B cell (primary cell): ENCODE results near the gene PCDHB3. TPM values are rescaled to one million over a fixed set of nuclear protein-coding genes. Genes with fewer than 3 reads are reported as not detected.

ENCODE experiments used
- ATAC-seq: fragments of 200-7000 bp; cut with Tn5 transposase; one replicate; pipeline ENCODE4 v1.10.0; 2021; ENCODE audit warnings: low read depth, mild to moderate bottlenecking, moderate number of reproducible peaks, moderate library complexity
- CTCF ChIA-PET: fragments of 350-600 bp; sonication (Branson Sonifier 250); formaldehyde crosslinking; loops from one replicate; lab custom pipeline; 2021; ENCODE audit warnings: antibody characterized with exemption, inconsistent platforms; lab: Charles Lee
- POLR2A ChIA-PET: fragments of 350-600 bp; sonication (Branson Sonifier 250); formaldehyde crosslinking; loops from one replicate; lab custom pipeline; 2021; ENCODE audit warnings: antibody characterized with exemption; lab: Charles Lee
- DNase-seq: peaks from one replicate; pipeline ENCODE4 v3.0.0; 2013
- H2AFZ ChIP-seq: 2 replicates; pipeline ENCODE4 v1.6.1; 2012; ENCODE audit warnings: mild to moderate bottlenecking, low read depth, low read length; ENCODE audit not compliant: insufficient read depth, poor library complexity, severe bottlenecking
- H3K27ac ChIP-seq, 2 donors: 1 replicate in 1 of 2; 2 replicates in 1 of 2; pipeline ENCODE4 v1.5.1; 2012 to 2013; ENCODE audit warnings: low read length in 2 of 2, mild to moderate bottlenecking in 2 of 2, moderate library complexity in 1 of 2
- H3K27me3 ChIP-seq, 4 experiments: fragments of 200-600 bp in 1 of 4; sonication (generic) in 1 of 4; replicated peaks in 1 of 4; 1 replicate in 2 of 4; 2 replicates in 2 of 4; pipeline versions ENCODE4 v1.6.1 to v1.7.0; 2013 to 2016; ENCODE audit warnings: low read length in 3 of 4, mild to moderate bottlenecking in 2 of 4, mixed read lengths in 1 of 4, moderate library complexity in 1 of 4; ENCODE audit not compliant: insufficient read depth in 4 of 4, control insufficient read depth in 3 of 4; ENCODE audit errors: control extremely low read depth in 1 of 4
- H3K36me3 ChIP-seq, 2 experiments: replicated peaks in 1 of 2; 1 replicate in 1 of 2; 2 replicates in 1 of 2; pipeline versions ENCODE4 v1.6.1 to v1.7.1; 2013; ENCODE audit warnings: low read length in 1 of 2; ENCODE audit not compliant: insufficient read depth in 2 of 2, control insufficient read depth in 1 of 2; ENCODE audit errors: control extremely low read depth in 1 of 2, extremely low read depth in 1 of 2
- H3K4me1 ChIP-seq, 2 donors: fragments of 200-600 bp in 1 of 2; sonication (generic) in 1 of 2; 1 replicate in 1 of 2; 2 replicates in 1 of 2; pipeline versions ENCODE4 v1.5.1 to v1.6.1; 2013 to 2017; ENCODE audit warnings: low read length in 2 of 2; ENCODE audit not compliant: control insufficient read depth in 2 of 2, insufficient read depth in 2 of 2
- H3K4me2 ChIP-seq: replicated peaks from 2 replicates; pipeline ENCODE3; 2012; ENCODE audit warnings: mild to moderate bottlenecking, low read depth, low read length; ENCODE audit not compliant: poor library complexity, severe bottlenecking
- H3K4me3 ChIP-seq, 5 experiments: fragments of 200-600 bp in 1 of 5; sonication (generic) in 1 of 5; 1 replicate in 3 of 5; 2 replicates in 2 of 5; pipeline versions ENCODE4 v1.5.1 to v1.7.0; 2011 to 2016; ENCODE audit warnings: low read length in 4 of 5, mild to moderate bottlenecking in 4 of 5, low read depth in 2 of 5, control low read depth in 1 of 5, moderate library complexity in 1 of 5; ENCODE audit not compliant: insufficient read depth in 1 of 5; ENCODE audit errors: control extremely low read depth in 1 of 5, extremely low read depth in 1 of 5
- H3K79me2 ChIP-seq: fragments of 200-600 bp; sonication (generic); one replicate; pipeline ENCODE4 v1.6.0; 2016; ENCODE audit warnings: low read length; ENCODE audit not compliant: control insufficient read depth, insufficient read depth
- H3K9ac ChIP-seq: fragments of 200-600 bp; sonication (generic); 2 replicates; pipeline ENCODE4 v1.6.1; 2017; ENCODE audit warnings: mild to moderate bottlenecking, low read length, moderate library complexity
- H3K9me3 ChIP-seq, 3 donors: one replicate each; pipeline versions ENCODE4 v1.6.1 to v1.7.1; 2013; ENCODE audit warnings: low read length in 2 of 3; ENCODE audit not compliant: control insufficient read depth in 2 of 3, insufficient read depth in 1 of 3; ENCODE audit errors: control extremely low read depth in 1 of 3
- H4K20me1 ChIP-seq: 2 replicates; pipeline ENCODE4 v1.6.0; 2012; ENCODE audit warnings: mild to moderate bottlenecking, low read length; ENCODE audit not compliant: insufficient read depth, control insufficient read depth, poor library complexity, severe bottlenecking
- H3K27ac Mint-ChIP-seq: one replicate; pipeline ENCODE4 v1.8.0; 2021; ENCODE audit warnings: mixed read lengths
- H3K27me3 Mint-ChIP-seq: one replicate; pipeline ENCODE4 v1.8.0; 2021; ENCODE audit warnings: mixed read lengths
- H3K4me1 Mint-ChIP-seq: one replicate; pipeline ENCODE4 v1.8.0; 2021; ENCODE audit warnings: mixed read lengths
- H3K4me3 Mint-ChIP-seq: one replicate; pipeline ENCODE4 v1.8.0; 2021; ENCODE audit warnings: mixed read lengths
- H3K9me3 Mint-ChIP-seq: one replicate; pipeline ENCODE4 v1.8.0; 2022; ENCODE audit warnings: mixed read lengths; ENCODE audit not compliant: insufficient read depth
- CTCF ChIP-seq: fragments of 200-600 bp; IDR thresholded peaks from one replicate; pipeline ENCODE4 v1.8.0; 2022; ENCODE audit warnings: antibody characterized with exemption, mild to moderate bottlenecking
- EZH2 ChIP-seq: IDR thresholded peaks from 2 replicates; pipeline ENCODE4 v1.6.1; 2012; ENCODE audit warnings: borderline replicate concordance, low read depth, mild to moderate bottlenecking, moderate library complexity, low read length; ENCODE audit not compliant: insufficient read depth, poor library complexity, severe bottlenecking
- WGBS: methylation state at CpG from one replicate; pipeline ENCODE4 v1.1.5; 2013; ENCODE audit warnings: missing lambda C conversion rate; ENCODE audit not compliant: insufficient coverage; 5-methylcytosine and 5-hydroxymethylcytosine counted together
- intact Hi-C: fragments of 100-400 bp; cut with micrococcal nuclease; formaldehyde crosslinking; loops from one replicate; pipeline ENCODE4 v1.10.0; 2022
- polyA plus RNA-seq: library from polyadenylated mRNA; depleted of rRNA; stranded (reverse); fragments of >200 nt; gene quantifications from 2 replicates; pipeline ENCODE4 v1.2.3, GENCODE V29; 2012
- total RNA-seq, 2 donors: library from RNA; stranded (reverse); fragments of 120-200 nt in 1 of 2; gene quantifications; 1 replicate in 1 of 2; 2 replicates in 1 of 2; pipeline versions ENCODE4 v1.2.3 to v1.2.4, GENCODE V29; 2013 to 2022

Gene PCDHB3
- total and polyA plus RNA-seq, 2 donors (not counting 1 experiment from before 2014, with no cell fraction given): not detected

DNA sequence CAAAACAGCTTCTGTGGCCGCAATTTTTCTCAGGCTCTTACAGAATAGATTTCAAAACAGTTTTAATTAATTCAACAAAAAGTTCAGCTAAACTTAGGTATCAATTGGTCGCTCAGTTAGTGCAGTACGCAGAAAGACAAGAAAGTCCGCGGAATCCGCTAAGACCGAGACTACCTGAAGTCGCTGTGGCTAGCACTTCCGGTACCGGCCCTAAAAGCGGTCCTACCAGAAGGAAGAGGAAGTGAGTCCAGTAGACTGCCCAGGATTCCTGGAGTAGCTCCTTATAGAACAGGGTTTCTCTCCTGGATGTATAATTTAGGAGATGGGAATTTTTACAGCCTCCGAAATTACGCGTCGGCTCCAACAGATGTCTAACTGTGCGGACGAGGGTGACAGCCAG, 22.4 kb upstream of the PCDHB3 start:
- H3K4me1 Mint-ChIP-seq: no peaks in the 10 kb centered on the region
- CTCF ChIA-PET: no interaction called here
- DNase-seq: no peak
- Histone ChIP-seq H3K4me3 (no peak overlapping the region), H3K36me3 (no peaks in the 10 kb centered on the region), H4K20me1 (no peaks in the 10 kb centered on the region), H3K4me2 (no peak overlapping the region), H3K9me3 (peaks cover 0 to 13% (median 0%) of the 10 kb centered on the region in 3 donors), H3K79me2 (no peaks in the 10 kb centered on the region), H3K27me3 (no peaks in the 10 kb centered on the region), H3K4me1 (no peaks in the 10 kb centered on the region), H3K9ac (no peak overlapping the region), H3K27ac (no peak overlapping the region), H2AFZ (no peak overlapping the region)
- TF ChIP-seq CTCF: no peak
- TF ChIP-seq EZH2: no peak
- H3K27ac Mint-ChIP-seq: no peak overlapping the region
- ATAC-seq: no peak
- H3K27me3 Mint-ChIP-seq: peaks cover 8% of the 10 kb centered on the region
- intact Hi-C loops: no loop called here
- WGBS: 60% methylated on average over 17 of the region's 17 CpGs
- POLR2A ChIA-PET: no interaction called here
- H3K9me3 Mint-ChIP-seq: no peaks in the 10 kb centered on the region
- H3K4me3 Mint-ChIP-seq: no peak overlapping the region

DNA sequence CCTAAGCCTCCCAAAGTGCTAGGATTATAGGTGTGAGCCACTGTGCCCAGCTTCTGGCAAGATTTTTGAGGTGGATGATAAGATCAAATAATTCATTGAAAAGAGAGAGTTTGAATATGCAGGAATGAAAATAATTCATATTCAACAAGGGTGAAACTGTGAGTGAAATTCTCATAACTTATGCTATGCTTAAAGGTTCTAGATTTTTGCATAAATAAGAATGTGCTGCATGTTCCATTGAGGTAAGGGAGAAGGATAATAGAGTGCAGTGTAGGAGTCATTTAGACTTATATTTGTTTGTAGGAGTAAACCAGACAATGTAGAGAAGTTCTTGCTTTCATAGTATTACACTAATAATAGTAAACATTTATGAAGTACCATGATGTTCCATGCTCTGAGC, 18.0 kb upstream of the PCDHB3 start:
- Histone ChIP-seq H3K9me3 (peaks cover 0 to 12% (median 3%) of the 10 kb centered on the region in 3 donors), H3K27ac (no peak overlapping the region), H3K9ac (no peak overlapping the region), H3K36me3 (no peaks in the 10 kb centered on the region), H3K4me3 (no peak overlapping the region), H3K79me2 (no peaks in the 10 kb centered on the region), H2AFZ (no peak overlapping the region), H3K4me1 (no peaks in the 10 kb centered on the region), H3K27me3 (peaks cover 0 to 4% (median 0%) of the 10 kb centered on the region in 4 experiments), H4K20me1 (no peaks in the 10 kb centered on the region), H3K4me2 (no peak overlapping the region)
- POLR2A ChIA-PET: no interaction called here
- Mint-ChIP-seq H3K27me3 (peaks cover 18% of the 10 kb centered on the region), H3K9me3 (no peaks in the 10 kb centered on the region), H3K4me1 (peaks cover 5% of the 10 kb centered on the region), H3K27ac (no peak overlapping the region), H3K4me3 (no peak overlapping the region)
- DNase-seq (no peak), ATAC-seq (no peak)
- intact Hi-C loops: loop anchor here (10.0 kb wide), 1 partner anchor 483 kb away; no protein-coding TSS in a partner anchor
- TF ChIP-seq CTCF (no peak), EZH2 (no peak)
- CTCF ChIA-PET: interaction anchor here (0.7 kb wide), 1 partner anchor 548 kb away, joined by 6 read pairs; no protein-coding TSS in a partner anchor
